HG02973 (cell line): ENCODE results near the gene TPCN1.

ENCODE experiments used
- ATAC-seq: cut with Tn5 transposase; IDR thresholded peaks from one replicate; pipeline ENCODE4 v1.9.1; 2021; ENCODE audit warnings: moderate library complexity; ENCODE audit not compliant: unreplicated experiment

Gene TPCN1

DNA sequence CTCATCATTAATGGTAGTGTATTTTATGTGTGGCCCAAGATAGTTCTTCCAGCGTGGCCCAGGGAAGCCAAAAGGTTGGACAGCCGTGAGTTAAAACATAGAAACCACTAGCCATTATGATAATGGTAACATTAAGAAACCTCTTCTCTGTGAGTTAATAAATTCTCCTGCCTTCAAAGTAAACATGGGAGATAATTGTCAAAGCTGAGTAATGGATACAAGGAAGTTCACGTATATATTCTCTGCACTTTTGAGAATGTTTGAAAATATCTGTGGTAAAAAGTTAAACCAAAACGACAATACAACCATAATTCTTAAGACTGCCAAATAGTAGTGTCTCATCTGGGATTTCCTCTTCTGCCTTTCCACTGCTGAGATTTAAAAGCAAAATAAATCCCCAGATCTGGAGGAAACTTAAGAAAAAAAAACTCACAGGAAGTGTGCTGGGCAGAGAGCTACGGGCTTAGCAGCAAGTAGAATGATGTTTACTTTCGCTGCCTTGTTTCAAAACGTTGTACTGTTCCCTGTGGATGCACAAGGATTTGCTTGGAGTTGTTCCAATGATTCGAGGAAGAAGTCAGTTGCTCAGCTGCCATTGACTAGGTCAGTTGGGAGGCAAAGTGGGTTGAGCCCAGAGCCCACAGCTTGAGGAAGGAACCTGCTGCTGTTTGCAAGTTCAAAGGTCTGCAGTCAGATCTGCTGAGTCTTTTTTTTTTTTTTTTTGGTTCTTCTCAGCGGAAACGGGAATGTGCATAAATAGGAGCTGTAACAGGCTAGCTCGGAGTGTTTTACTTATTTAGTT, 1.7 kb downstream of the TPCN1 start:
- no peak for ATAC-seq

DNA sequence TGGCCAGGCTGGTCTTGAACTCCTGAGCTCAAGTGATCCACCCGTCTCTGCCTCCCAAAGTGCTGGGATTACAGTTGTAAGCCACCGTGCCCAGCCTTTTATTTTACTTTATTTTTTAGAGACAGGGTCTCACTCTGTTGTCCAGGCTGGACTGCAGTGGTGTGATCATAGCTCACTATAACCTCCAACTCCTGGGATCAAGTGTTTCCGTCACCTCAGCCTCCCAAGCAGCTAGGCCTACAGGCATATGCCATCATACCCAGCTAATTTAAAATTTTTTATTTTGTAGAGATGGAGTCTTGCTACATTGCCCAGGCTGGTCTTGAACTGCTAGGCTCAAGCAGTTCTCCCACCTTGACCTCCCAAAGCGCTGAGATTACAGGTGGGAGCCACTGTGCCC, 3.7 kb downstream of the TPCN1 start:
- no peak for ATAC-seq

DNA sequence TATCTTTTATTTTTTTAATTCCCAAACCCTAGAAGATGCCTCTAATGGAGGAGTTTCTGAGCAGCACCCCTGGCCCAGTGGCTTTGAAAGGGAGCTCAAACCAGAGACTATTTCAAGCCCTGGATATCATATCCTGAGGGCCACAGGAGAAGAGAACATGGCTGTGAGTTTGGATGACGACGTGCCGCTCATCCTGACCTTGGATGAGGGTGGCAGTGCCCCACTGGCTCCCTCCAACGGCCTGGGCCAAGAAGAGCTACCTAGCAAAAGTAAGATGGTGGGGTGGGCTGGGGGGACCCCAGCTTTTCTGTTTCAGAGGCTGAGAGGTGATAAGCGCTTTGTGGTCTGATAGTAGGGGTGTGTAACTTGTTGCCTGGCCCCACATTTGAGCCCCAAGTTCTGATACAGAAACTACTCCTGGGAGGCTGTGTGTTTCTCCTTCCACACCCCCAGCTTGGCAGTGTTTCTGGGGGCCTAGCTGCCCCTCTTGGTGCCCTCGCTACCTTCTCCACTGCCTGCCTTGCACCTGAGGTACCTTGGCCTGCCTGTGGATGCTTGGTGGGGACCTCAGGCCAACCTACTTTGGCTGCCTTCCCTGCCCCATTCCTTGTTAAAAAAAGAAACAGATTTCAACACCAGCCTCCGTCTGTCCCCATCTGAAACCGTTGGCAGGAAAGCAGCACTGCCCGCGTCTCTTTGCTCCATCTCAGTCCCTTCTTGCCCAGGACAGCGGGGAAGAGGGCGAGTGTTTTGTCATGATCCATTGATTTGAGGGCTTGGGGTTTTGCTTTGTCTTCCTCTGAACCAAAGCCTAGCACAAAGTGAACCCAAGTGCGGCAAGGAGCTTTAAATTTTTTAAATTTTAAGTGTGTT, 5.7 kb downstream of the TPCN1 start:
- no peak for ATAC-seq

DNA sequence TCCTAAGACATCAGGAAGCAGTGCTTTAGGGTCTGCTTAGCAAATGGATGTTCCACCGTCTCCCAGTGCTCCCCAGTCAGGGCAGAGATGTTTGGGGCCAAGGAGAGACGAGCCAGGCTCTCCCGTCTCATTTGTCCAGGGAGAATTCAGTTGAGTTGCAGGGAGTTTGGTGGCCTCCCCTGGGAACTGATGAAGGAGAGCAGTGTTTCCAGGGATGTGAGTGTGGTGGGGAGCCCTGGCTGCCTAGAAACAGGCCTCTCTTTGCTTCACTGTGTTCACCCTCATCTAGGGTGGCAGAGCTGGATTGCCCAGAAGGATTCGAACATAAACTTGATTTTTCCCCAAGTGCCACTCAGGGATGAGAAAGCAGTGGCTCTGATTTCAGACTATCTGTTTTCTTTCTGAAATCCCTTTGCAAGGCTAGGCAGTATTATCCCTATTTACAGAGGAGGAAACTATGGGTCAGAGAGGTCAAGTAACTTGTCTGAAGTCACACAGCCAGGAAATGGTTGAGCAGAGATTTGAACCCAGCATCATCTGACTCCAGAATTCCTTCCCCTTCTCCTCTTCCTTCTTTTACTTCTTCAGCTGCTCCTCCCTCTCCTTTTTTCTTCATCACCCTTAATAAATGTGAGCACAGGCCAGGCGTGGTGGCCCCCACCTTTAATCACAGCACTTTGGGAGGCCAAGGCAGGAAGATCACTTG, 6.6 kb downstream of the TPCN1 start:
- no peak for ATAC-seq

DNA sequence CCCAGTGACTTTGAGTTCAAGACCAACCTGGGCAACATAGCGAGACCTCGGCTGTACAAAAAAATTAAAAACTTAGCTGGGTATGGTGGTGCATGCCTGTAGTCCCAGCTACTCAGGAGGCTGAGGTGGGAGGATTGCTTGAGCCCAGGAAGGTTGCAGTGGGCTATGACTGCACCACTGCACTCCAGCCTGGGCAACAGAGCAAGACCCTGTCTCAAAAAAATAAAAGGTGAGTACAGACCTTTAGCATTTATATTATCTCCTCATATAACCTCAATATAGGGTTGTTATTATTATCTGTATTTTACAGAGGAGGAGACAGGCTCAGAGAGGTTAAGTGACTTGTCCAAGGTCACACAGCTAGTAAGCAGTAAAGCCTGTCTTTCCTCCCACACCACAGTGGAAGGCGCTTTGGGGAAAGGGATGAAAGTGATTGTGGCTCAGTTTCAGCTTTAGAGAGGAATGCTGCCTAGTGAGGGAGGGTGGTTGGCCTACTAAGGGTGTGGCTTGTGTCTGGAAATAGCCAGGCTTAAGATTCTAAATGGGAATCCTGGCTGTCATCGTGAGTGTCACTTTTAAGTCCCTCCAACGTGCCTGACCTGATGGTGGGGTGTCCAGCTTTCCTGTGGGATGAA, 7.2 kb downstream of the TPCN1 start:
- no peak for ATAC-seq

DNA sequence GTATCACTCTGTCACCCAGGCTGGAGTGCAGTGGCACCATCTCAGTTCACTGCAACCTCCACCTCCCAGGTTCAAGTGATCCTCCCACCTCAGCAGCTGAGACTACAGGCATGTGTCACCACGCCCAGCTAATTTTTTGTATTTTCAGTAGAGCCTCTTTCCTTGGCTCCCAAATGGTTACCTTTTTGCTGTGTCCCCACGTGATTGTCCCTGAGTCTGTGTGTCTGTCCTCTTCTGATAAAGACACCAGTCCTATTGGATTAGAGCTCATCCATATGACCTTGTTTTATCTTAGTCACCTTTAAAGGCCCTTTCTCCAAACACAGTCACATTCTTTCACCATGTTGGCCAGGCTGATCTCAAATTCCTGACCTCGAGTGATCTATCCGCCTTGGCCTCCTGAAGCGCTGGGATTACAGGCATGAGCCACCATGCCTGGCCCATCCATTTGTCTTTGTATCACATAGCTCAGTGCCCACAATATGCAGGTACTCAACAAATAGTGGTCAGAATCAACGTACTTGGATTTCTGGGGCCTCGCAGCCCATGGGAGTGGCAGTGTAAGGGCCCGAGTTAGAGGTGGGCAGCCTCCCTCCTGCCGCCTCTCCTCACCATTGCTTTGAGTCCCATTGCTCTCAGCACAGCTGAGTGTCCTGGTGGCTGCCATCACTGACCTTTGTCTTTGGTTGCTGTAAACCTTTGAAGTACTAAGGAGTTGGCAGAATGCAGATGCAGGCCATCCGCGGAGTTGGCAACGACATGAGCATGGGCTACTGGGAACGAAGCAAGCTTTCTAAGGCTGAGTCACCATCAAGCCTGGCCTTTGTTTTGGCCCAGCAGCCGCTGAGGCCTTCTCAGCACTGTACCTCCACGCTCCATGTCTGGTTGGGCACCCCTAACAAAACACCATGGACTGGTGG, 9.3 kb downstream of the TPCN1 start:
- ATAC-seq = peak; percentile 1

DNA sequence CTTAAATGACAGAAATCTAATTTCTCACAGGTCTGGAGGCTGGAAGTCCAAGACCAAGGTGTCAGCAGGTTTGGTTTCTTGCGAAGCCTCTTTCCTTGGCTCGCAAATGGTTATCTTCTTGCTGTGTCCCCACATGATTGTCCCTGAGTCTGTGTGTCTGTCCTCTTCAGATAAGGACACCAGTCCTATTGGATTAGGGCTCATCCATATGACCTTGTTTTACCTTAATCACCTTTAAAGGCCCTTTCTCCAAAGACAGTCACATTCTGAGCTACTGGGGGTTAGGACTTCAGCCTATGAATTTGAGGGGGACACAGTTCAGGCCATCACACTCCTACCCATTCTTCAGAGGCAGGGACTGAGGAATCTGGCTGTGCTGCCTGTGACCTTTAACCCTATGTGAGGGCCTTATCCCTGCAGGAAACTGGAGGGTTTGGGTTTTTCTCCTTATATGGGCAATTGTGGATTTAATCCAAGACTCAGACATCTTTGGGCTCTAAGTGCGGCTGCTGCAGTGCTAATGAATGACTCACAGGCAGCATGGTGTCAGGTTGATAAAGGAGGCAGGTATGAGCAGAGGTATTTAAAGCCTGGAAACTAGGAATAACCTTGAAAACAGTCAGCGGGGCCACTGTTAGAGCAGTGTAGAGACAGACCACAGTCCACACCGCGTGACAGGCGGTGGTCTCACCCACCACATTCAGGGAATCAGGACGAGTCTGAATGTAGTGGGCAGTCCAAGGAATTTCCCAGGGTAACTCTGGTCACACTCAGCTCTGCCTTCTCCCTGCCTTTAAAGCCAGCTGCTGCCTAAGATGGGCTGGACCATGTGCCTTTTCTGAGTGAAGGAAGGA, 10.2 kb downstream of the TPCN1 start:
- ATAC-seq = no peak

DNA sequence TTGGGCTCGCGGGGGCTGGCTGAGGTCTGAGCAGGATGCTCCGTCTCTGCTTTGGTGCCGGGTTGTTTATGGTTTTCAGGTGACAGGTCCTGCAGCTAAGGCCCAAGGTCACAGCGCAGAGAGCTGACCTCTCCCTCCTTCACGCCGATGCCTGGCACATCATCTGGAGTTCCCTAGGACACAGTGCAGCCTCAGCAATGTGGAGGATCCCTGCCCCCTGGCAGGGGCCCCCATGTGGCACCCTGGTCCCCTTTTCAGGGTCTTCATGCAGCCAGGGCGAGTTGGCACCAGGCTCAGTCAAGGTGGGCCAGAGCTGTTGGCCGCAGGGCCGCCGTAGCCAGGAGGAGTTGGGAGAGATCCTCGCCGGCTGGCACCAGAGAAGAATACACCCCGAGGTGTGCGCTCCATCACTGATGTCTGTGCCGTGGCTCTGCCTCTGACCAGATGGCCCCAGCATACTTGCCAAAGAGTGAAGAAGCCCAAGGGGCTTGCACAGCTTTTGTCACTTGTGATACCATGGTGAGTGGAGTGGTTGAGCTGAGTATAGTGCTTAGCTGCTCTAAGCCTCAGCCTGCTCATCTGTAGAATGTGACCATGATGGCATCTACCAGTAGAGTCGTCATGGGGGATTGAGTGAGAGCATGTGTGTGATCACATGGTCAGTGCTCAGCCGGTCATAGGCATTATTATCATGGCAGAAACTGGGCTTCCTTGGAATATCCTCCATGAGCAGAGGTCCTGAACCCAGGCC, 11.0 kb downstream of the TPCN1 start:
- ATAC-seq = no peak

DNA sequence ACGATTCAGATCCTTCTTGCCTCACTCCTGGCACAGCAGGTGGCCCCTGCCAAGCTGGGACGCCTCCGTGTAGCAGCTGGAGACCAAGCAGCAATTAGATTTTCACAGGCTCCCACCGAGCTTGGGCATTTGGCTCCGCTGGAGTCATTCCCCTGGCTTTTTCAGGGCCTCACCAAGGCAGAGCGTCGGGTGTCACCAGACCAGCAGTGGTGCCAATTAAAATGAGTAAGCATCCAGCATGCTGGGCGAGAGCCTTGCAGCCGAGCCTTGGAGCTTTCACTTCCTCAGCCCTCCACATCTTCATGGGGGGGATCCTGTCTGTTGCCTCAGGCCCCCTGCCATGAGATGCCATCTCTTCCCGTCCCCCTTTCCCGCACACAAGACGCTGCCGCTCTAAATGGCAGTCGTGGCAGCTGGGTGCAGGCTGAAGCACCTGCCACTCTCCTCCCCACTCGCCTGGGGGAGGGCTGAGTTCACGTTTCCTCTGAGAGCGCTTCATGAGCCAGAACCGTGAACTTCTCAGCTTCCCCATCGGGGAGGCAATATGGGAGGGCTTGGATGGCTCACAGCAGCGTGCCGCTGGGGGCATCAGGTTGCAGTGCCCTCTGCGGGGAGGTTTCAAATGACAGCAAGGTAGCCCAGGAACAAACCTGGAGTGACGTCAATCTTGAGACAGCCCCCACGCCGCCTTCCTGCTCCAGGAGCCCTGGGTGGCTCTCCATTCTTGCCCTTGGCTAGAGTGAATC, 11.7 kb downstream of the TPCN1 start:
- peak; percentile 60 for ATAC-seq

DNA sequence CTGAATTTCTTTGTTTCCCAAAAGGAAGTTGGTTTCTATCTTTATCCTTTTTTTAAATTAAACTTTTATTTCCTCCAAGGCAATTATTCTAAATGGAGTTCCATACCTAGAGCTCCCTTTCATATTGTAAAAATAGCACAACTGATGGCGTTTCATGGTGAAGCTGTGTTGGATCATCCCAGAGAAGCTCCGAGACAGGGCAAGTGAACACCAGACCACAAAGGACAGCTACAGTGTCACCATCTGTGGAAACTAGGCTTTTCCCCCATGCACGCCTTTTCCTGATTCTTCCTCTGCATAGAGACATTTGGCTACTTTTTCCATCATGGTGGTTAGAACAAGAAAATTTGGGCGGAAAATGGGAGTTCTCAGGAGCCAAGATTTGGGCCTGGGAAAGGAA, 12.7 kb downstream of the TPCN1 start:
- ATAC-seq = no peak

DNA sequence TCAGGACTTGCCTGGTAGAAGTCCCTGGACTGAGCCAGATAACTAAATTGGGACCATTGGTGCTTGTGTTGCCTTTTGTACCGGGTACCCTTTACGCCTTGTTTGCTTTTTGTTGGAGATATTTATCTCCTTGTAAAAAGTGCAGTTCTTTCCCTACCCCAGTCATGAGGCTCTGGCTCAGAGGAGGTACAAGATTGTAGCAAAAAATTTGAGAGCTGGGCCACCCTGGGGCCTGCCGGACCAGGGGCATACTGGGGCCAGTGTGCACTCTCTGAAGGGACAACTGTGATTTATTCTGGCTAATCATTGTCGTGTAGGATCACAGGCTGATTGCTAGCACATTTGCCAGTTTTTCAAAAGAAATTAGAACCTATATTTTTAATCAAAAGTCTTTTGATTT, 13.2 kb downstream of the TPCN1 start:
- ATAC-seq = no peak

DNA sequence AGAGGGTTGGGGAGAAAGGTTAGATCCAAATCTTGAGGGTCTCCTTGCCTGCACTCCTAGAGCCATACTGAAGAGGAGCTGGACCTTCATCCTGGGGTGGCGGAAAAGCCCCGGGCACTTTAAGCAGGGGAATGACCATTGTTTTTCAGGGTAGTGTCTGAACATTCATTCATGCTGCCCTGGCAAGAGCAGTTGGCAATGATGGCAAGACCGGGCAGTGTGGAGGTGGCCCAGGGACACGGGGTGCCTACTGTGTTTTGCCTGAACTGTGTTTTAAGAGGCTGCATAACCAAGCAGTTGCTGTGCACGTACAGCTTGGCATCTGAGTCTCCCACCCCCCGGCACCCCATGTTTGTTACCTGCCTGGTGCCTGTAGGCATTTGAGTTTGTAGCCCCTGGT, 14.7 kb downstream of the TPCN1 start:
- ATAC-seq = no peak

DNA sequence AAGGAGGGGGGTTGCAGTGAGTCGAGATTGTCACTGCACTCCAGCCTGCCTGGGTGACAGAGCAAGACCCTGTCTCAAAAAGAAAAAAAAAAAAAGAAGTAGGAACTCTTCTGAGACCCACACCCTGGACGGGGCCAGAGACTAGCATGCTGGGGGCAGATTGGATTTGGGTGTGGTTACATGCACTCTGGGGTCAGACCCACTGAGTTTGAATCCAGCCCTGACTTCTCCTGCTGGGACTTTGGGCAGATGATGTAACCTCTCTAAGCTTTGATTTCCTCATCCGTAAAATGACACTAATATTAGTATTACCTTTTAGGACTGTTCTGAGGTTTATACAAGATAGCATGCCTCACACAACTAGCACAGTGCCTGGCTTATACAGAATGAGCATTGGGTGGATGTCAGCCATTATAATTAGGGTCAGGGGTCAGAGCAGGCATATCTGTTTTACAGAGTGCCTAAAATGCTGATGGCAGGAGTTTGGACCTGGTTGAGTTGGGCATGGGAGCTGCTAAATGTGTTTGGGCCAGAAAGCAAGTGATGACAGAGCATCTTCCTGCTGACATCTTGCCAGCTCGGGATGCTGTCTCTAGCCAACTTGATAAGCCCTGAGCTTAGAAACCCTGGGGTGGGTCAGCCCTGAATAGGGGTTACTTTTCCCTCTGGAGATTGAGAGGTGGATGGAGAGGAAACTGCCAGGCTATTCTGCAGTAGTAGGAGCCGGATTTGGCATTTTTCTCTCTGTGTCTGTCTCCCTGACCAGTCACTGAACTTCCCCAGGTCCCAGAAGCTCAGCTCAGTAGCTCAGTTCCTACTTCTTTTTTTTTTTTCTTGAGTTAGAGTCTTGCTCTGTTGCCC, 15.5 kb downstream of the TPCN1 start:
- ATAC-seq = no peak

DNA sequence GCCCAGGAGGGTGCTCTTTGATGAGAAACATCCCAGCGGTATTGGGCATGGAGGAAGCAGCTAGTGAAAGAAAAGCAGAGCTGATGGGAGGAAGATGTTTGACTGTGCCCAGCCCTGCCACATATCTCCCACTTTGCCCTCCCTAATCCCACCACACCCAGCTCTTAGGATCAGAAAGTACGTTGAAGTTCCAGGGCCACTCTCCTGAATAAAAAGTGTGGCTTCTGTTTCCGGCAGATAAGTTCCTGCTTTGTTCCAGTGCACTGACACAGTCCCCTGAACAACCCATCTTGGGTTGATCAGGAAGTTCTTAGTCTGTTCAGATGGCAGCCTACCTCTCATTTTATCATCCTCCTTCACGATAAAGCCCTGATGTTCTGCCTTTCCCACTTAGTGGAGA, 16.5 kb downstream of the TPCN1 start:
- no peak for ATAC-seq

DNA sequence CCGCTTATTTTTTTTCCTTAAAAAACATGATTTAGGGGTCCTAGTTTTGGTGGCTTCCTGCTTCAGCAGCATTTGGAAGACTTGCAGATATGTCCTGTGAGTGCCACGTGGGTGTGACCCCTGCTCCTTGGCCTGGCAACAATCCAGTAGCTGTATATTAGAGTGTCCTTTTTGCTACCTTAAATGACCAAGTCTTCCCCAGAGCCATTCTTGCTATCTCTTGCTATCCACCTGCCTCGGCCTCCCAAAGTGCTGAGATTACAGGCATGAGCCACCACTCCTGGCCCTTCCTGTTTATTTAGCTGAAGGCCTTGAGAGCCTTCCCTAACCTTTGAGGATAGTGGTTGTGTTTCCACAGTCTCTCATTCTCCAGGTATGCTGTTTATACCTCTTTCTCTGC, 17.0 kb downstream of the TPCN1 start:
- no peak for ATAC-seq

DNA sequence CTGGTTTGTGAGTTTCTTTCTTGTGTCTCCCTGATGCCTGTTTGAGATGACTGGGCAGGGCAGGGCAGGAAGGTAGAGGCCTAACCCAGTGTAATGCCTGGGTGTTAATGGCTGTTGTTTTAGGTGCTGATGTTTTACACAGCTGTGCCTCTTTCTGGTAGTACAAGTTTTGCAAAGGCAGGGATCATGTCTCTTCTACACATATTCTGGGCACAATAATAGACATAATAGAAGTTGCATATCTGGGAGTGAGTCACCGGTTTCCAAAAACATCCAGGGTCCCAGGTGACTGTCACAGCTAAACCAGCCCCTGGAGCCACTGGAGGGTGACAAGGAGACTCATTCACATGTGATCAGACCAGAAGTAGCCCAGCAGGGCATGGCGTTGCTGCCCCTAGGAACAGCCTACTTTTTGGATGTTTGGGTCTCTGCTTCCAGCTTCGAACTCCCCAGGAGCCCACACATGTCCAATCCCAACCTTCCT, 18.1 kb downstream of the TPCN1 start:
- ATAC-seq = no peak
